ENCODE data around the gene CLMN.

Gene CLMN

GRCh38 chr14:95215094-95215725, 104.5 kb downstream of the CLMN start:
- TF ChIP-seq CTCF (IDR thresholded peaks at IDR 0.05; ENCODE audit: borderline replicate concordance, insufficient read depth, low read depth, low read length) = no peak

GRCh38 chr14:95213774-95214173, 105.9 kb downstream of the CLMN start:
- no peak overlapping the region for H3K4me3 ChIP-seq (ENCODE audit: low read depth, low read length)
- no peak for TF ChIP-seq CTCF (IDR thresholded peaks at IDR 0.05; ENCODE audit: borderline replicate concordance, insufficient read depth, low read depth, low read length)

More at GRCh38 chr14:95215094-95215725, 104.5 kb downstream of the CLMN start:
- H3K4me3 ChIP-seq (ENCODE audit: low read depth, low read length) = no peak overlapping the region

GRCh38 chr14:95211721-95212504, 107.8 kb downstream of the CLMN start:
- TF ChIP-seq CTCF (IDR thresholded peaks at IDR 0.05; ENCODE audit: borderline replicate concordance, insufficient read depth, low read depth, low read length) = no peak
- no peak overlapping the region for H3K4me3 ChIP-seq (ENCODE audit: low read depth, low read length)

GRCh38 chr14:95210699-95211098, 109.0 kb downstream of the CLMN start:
- no peak for TF ChIP-seq CTCF (IDR thresholded peaks at IDR 0.05; ENCODE audit: borderline replicate concordance, insufficient read depth, low read depth, low read length)
- H3K4me3 ChIP-seq (ENCODE audit: low read depth, low read length) = no peak overlapping the region

GRCh38 chr14:95208598-95208997, 111.1 kb downstream of the CLMN start:
- no peak overlapping the region for H3K4me3 ChIP-seq (ENCODE audit: low read depth, low read length)
- TF ChIP-seq CTCF (IDR thresholded peaks at IDR 0.05; ENCODE audit: borderline replicate concordance, insufficient read depth, low read depth, low read length) = no peak

- H3K4me3 ChIP-seq (ENCODE audit: low read depth, low read length) = no peak overlapping the region
- no peak for TF ChIP-seq CTCF (IDR thresholded peaks at IDR 0.05; ENCODE audit: borderline replicate concordance, insufficient read depth, low read depth, low read length)
Observed at GRCh38 chr14:95207475-95208233, 112.1 kb downstream of the CLMN start.

Measured in GM12875 (cell line).